ENCODE measurements around the gene PRKAR2B. TPM values are rescaled to one million over a fixed set of nuclear protein-coding genes. Genes with fewer than 3 reads are reported as not detected.
"Not testable (repeated sequence)": the region's sequence is repeated elsewhere in the genome, so short reads cannot be mapped to it uniquely, and the experiment has no call there.

Gene PRKAR2B
- total RNA-seq, 1 donor from 2014 or later: 1.0 TPM

DNA sequence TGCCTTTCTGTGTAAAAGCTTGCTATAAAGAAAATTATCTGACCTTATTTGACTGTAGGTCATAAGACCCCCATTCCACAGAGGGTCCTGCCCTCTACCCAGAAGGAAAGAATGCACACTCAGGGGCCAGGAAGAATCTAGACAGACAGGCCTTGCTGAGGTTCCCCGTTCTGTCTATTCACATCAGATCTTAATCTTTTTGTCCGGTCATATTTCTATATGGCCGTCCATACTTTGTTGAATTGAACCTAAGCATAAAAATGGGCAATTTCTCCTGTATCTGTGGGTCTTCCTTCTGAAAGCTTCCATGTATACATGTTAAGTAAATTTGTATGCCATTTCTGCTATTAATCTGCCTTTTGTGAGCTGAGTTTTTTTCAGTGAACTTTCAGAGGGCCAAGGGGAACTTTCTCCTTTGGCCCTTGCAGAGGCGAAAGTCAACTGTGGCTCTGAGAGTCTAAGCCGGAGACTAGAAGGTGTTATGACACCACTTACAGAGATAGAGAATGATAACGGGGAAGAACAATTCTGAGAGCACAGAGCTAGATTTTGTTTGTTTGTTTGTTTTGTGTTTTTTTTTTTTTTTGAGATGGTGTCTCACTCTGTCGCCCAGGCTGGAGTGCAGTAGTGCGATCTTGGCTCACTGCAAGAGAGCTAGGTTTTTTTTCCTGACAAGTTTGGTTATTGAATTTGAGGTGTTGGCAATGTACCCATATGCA is 11.6 kb upstream of the PRKAR2B start:
- no peak overlapping the region for H3K4me3 Mint-ChIP-seq
- intact Hi-C loops (cut with micrococcal nuclease): no loop called here
- no peak for DNase-seq (ENCODE audit: low spot score)
- no peaks in the 10 kb centered on the region for H3K4me1 Mint-ChIP-seq (ENCODE audit: low read depth)
- no peaks in the 10 kb centered on the region for H3K36me3 Mint-ChIP-seq (ENCODE audit: low read depth)
- H3K27me3 Mint-ChIP-seq (ENCODE audit: insufficient read depth): peaks cover 4% of the 10 kb centered on the region
- no peaks in the 10 kb centered on the region for H3K9me3 Mint-ChIP-seq
- H3K27ac Mint-ChIP-seq: no peak overlapping the region

DNA sequence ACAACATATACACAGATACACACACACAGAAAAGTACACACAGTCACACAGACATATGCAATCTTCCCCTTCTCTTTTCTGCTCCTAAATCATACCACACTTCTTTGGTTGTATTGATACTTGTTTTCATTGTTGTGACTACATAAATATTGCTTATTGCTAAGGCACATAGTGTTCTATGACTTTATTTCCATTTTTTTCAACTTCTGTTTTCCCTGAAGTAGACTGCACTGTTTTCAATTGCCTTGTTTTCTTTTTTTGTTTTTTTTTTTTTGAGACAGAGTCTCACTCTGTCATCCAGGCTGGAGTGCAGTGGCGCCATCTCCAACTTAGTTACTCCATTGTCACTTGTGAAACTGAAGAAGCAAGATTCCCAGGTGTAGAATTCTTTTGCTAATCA is 10.0 kb upstream of the PRKAR2B start:
- intact Hi-C loops (cut with micrococcal nuclease): no loop called here
- Mint-ChIP-seq H3K9me3 (no peaks in the 10 kb centered on the region), H3K27me3 (ENCODE audit: insufficient read depth) (peaks cover 6% of the 10 kb centered on the region), H3K4me1 (ENCODE audit: low read depth) (no peaks in the 10 kb centered on the region), H3K4me3 (no peak overlapping the region), H3K36me3 (ENCODE audit: low read depth) (no peaks in the 10 kb centered on the region), H3K27ac (no peak overlapping the region)
- no peak for DNase-seq (ENCODE audit: low spot score)

DNA sequence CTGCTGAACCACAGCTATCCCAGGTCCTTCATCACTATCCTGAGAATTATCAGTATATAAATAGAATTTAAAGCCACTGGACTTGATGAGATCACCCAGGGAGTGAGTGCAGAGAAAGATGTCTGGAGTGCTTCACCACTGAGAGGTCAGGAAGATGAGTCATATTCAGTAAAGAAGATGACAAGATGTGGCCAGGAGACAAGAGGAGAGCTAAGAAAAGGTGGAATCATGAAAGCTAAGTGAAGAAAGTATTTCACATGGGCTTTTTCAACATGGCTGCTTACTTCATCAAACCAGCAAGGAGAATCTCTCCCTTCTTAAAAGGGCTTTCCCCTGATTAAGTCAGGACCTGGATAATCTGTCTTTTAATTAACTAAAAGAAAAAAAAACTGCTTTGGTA is 9.1 kb upstream of the PRKAR2B start:
- no peaks in the 10 kb centered on the region for H3K36me3 Mint-ChIP-seq (ENCODE audit: low read depth)
- intact Hi-C loops (cut with micrococcal nuclease): no loop called here
- no peaks in the 10 kb centered on the region for H3K9me3 Mint-ChIP-seq
- no peak for DNase-seq (ENCODE audit: low spot score)
- H3K27ac Mint-ChIP-seq: no peak overlapping the region
- H3K27me3 Mint-ChIP-seq (ENCODE audit: insufficient read depth): peaks cover 6% of the 10 kb centered on the region
- no peaks in the 10 kb centered on the region for H3K4me1 Mint-ChIP-seq (ENCODE audit: low read depth)
- no peak overlapping the region for H3K4me3 Mint-ChIP-seq

DNA sequence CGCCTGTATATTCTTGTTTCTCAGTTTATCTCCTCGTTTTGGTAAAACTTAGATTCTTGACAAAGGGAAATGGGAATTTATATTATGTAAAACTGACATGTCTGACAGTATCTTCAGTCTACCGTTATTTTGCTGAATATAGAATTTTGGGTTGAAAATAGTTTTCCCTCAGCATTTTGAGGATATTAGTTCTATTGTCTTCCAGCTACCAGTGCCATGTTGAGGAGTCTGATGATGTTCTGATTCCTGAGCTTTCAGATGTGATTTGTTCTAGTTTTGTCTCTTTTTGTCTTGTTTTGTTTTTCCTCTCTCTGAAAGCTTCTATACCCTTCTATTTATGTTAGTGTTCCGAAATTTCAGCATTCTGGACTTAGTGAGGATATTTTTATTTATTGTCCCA is 8.0 kb upstream of the PRKAR2B start:
- H3K4me1 Mint-ChIP-seq (ENCODE audit: low read depth): no peaks in the 10 kb centered on the region
- H3K27ac Mint-ChIP-seq: no peak overlapping the region
- no peaks in the 10 kb centered on the region for H3K36me3 Mint-ChIP-seq (ENCODE audit: low read depth)
- H3K4me3 Mint-ChIP-seq: no peak overlapping the region
- H3K9me3 Mint-ChIP-seq: no peaks in the 10 kb centered on the region
- peaks cover 6% of the 10 kb centered on the region for H3K27me3 Mint-ChIP-seq (ENCODE audit: insufficient read depth)
- no peak for DNase-seq (ENCODE audit: low spot score)
- intact Hi-C loops (cut with micrococcal nuclease): no loop called here

DNA sequence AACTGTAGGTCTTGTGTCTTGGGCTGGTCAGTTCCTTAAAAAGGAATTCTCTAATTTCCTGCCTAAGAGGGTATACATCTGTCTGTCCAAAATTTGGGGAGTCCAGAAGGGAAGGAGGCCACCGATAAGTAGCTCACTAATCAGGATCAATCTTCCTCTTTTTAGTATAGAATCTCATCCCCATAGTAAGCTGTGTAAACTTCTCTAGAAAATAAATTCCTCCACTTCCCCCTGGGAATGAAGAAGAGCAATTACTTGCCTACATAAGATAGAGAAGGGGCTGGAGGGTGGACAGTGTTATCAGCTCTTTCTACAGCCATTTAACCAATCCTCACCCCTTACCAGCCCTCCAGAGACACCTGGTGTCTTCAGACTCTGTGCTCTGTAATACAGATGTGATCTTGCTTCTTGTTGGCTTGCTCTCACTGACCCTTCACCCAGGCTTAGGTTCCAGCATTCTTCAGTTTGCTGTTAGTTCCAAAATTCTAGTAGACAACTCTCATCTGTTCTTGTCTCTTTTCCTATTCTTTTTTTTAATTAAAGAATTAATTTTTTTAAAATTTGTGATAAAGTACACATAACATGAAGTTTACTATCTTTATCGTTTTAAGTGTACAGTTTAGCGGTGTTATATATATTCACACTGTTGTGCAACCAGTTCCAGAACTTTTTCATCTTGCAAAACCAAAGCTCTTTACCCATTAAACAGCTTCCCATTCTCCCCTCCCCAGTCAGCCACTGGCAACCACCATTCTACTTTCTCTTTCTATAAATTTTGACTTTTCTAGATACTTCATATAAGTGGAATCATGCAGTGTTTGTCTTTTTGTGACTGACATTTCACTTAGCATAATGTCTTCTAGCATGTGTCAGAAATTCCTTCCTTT is 6.5 kb upstream of the PRKAR2B start:
- H3K27me3 Mint-ChIP-seq (ENCODE audit: insufficient read depth): peaks cover 6% of the 10 kb centered on the region
- intact Hi-C loops (cut with micrococcal nuclease): no loop called here
- no peak overlapping the region for H3K4me3 Mint-ChIP-seq
- no peaks in the 10 kb centered on the region for H3K4me1 Mint-ChIP-seq (ENCODE audit: low read depth)
- H3K36me3 Mint-ChIP-seq (ENCODE audit: low read depth): no peaks in the 10 kb centered on the region
- no peak overlapping the region for H3K27ac Mint-ChIP-seq
- no peaks in the 10 kb centered on the region for H3K9me3 Mint-ChIP-seq
- no peak for DNase-seq (ENCODE audit: low spot score)

DNA sequence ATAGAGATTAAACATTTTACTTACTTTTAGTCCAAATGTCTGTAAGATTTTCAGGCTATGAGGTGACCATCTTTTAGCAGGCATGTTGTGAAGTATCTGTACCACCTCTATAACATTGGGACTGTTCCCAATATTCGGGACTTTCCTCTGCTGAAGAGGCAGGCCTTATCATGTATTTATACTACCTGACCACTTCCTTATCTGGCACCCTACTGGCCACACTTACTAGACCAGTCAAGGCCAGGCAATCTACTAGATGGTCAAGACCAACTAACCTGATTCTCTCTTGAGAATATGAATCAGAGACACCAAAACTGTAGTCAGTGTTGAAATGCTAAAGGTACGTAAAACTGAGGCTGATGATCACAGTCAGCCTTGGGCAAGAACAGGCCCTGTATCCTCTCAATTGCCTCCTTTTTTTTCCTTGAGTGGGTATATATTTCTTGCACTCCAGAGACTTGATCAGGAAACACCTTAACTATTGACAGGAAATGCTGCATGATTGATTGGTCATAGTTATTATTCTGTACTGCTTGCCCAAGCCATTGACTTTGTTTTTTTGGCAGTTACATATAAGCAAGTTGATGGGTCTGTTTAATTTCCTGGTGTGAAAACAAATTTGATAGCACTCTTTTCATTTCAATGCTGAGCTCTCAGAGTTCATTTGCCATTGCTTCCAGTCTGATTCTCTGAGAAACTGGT is 5.2 kb upstream of the PRKAR2B start:
- Mint-ChIP-seq H3K4me3 (no peak overlapping the region), H3K4me1 (ENCODE audit: low read depth) (peaks cover 5% of the 10 kb centered on the region), H3K9me3 (no peaks in the 10 kb centered on the region), H3K36me3 (ENCODE audit: low read depth) (no peaks in the 10 kb centered on the region), H3K27ac (no peak overlapping the region), H3K27me3 (ENCODE audit: insufficient read depth) (peaks cover 10% of the 10 kb centered on the region)
- no peak for DNase-seq (ENCODE audit: low spot score)
- intact Hi-C loops (cut with micrococcal nuclease): no loop called here

DNA sequence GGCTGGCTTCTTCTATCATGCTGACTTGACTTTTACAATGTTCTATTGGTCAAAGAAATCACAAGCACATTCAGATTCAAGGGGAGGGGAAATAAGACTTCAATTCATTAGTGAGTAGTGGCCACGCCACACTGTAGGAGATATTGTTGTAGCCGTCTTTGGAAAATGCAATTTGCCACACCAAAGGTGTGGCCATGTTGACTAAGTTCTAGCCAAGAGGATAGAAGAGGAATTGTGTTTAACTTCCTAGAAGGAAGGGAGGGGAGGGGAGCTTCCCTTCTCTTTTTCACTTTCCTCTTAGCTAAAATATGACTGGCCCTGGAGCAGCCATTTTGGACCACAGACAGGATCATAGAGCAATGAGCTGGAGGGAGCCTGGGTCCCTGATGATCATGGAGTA is 3.4 kb upstream of the PRKAR2B start:
- Mint-ChIP-seq H3K27me3 (ENCODE audit: insufficient read depth) (peaks cover 17% of the 10 kb centered on the region), H3K36me3 (ENCODE audit: low read depth) (no peaks in the 10 kb centered on the region), H3K9me3 (no peaks in the 10 kb centered on the region), H3K4me1 (ENCODE audit: low read depth) (peaks cover 13% of the 10 kb centered on the region), H3K27ac (no peak overlapping the region), H3K4me3 (no peak overlapping the region)
- intact Hi-C loops (cut with micrococcal nuclease): no loop called here
- no peak for DNase-seq (ENCODE audit: low spot score)

DNA sequence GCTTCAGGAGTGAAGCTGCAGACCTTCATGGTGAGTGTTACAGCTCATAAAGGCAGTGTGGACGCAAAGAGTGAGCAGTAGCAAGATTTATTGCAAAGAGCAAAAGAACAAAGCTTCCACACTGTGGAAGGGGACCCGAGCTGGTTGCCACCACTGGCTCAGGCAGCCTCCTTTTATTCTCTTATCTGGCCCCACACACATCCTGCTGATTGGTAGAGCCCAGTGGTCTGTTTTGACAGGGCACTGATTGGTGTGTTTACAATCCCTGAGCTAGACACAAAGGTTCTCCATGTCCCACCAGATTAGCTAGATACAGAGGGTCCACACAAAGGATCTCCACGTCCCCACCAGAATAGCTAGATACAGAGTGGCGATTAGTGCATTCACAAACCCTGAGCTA is 2.7 kb upstream of the PRKAR2B start:
- H3K4me1 Mint-ChIP-seq (ENCODE audit: low read depth): peaks cover 13% of the 10 kb centered on the region
- DNase-seq (ENCODE audit: low spot score); H3K9me3 Mint-ChIP-seq; intact Hi-C loops (cut with micrococcal nuclease); H3K36me3 Mint-ChIP-seq (ENCODE audit: low read depth); H3K27ac Mint-ChIP-seq; H3K4me3 Mint-ChIP-seq: not testable (repeated sequence)
- H3K27me3 Mint-ChIP-seq (ENCODE audit: insufficient read depth): peaks cover 22% of the 10 kb centered on the region

DNA sequence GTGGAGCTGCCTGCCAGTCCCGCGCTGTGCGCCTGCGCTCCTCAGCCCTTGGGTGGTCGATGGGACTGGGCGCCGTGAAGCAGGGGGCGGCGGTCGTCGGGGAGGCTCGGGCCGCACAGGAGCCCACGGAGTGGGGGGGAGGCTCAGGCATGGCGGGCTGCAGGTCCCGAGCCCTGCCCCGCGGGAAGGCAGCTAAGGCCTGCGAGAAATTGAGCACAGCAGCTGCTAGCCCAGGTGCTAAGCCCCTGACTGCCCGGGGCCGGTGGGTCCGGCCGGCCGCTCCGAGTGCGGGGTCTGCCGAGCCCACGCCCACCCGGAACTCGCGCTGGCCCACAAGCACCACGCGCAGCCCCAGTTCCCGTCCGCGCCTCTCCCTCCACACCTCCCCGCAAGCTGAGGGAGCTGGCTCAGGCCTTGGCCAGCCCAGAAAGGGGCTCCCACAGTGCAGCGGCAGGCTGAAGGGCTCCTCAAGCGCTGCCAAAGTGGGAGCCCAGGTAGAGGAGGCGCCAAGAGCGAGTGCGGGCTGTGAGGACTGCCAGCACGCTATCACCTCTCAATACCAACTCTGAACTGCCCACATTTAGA is 2.1 kb upstream of the PRKAR2B start:
- DNase-seq (ENCODE audit: low spot score); H3K9me3 Mint-ChIP-seq; intact Hi-C loops (cut with micrococcal nuclease); H3K4me3 Mint-ChIP-seq; H3K36me3 Mint-ChIP-seq (ENCODE audit: low read depth); H3K27ac Mint-ChIP-seq: not testable (repeated sequence)
- peaks cover 28% of the 10 kb centered on the region for H3K27me3 Mint-ChIP-seq (ENCODE audit: insufficient read depth)
- peaks cover 13% of the 10 kb centered on the region for H3K4me1 Mint-ChIP-seq (ENCODE audit: low read depth)

DNA sequence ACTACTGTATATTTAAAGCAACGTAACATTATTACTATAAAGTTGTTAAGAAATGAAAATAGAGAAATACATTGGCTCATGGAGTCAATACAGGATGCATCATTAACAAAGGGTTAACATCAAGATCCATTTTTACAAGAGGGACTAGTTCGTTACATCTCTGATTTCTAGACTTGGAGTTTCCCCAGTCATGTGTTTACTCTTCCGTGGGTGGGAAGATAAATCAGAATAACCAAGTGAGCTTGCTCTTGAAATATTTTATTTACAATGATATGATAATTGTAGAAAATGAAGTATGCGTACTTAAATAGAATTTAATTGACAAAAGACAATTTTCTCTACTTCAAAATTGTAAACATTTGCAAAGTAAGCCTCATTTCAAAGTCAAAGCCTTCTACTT is 1.0 kb upstream of the PRKAR2B start:
- no peak for DNase-seq (ENCODE audit: low spot score)
- intact Hi-C loops (cut with micrococcal nuclease): no loop called here
- Mint-ChIP-seq H3K9me3 (no peaks in the 10 kb centered on the region), H3K36me3 (ENCODE audit: low read depth) (no peaks in the 10 kb centered on the region), H3K27ac (no peak overlapping the region), H3K27me3 (ENCODE audit: insufficient read depth) (peaks cover 39% of the 10 kb centered on the region), H3K4me1 (ENCODE audit: low read depth) (peaks cover 13% of the 10 kb centered on the region), H3K4me3 (peak overlapping the region; percentile 77)

DNA sequence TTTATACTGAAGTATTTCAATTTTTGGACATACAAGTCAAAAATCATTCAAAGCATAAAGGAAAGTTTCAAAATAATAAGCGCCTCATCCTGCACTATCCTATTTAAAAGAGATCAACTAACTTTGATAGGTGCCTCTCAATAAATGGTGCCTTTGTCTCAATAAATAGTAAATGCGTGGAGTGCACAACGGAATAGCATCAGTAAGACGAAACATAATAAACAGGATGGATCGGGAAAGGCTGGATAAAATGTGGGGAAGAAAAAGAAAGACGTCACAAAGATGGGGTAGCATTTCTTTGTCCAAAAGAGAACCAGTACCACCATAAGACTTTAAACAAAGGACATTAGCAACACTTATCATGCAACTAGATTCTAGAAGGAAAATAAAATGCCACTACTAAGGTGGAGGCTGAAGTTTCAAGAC is 571 bp upstream of the PRKAR2B start:
- H3K9me3 Mint-ChIP-seq: no peaks in the 10 kb centered on the region
- peaks cover 13% of the 10 kb centered on the region for H3K4me1 Mint-ChIP-seq (ENCODE audit: low read depth)
- H3K36me3 Mint-ChIP-seq (ENCODE audit: low read depth): no peaks in the 10 kb centered on the region
- peak overlapping the region; percentile 77 for H3K4me3 Mint-ChIP-seq
- intact Hi-C loops (cut with micrococcal nuclease): no loop called here
- no peak for DNase-seq (ENCODE audit: low spot score)
- no peak overlapping the region for H3K27ac Mint-ChIP-seq
- H3K27me3 Mint-ChIP-seq (ENCODE audit: insufficient read depth): peaks cover 40% of the 10 kb centered on the region

DNA sequence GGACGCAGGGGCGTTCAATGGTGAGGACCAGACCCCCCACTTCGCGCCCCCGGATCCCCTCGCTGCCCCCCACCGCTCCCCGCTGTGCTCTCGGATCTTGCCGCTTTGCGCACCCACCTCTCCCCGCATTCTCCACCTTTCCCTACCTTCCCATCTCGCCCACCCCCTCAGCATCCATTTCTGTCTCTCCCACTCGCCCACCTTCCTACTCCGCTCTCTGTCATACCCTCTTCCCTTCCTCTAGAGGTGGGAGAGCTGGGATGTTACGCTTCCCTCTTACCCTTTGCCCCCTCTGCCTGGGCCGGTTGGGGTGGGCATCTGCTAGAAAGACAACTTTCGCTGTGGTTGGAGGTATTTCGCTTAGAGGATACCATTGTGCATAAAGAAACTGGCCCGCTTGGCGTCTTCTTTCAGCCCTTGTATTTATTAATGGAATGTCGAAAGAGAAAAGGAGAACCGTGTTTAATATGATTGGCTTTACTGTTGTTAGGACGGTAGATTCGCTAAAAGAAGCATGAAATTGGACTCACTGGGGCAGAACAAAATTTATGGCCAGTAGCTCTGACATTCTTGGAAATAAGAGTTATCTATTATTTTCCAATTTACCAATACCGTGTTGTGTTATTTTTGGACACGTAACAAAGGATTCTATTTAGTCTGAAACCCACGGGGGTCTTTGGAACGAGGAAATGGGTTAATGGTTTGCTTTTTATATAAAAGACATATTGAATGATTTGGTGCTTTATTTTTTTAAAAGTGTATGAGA is 873 bp downstream of the PRKAR2B start:
- intact Hi-C loops (cut with micrococcal nuclease): loop anchor here (5.0 kb wide), 3 partner anchors 122 to 253 kb away; partner anchors contain the start of genes HBP1 and PIK3CG
- peak overlapping the region; percentile 88 for H3K4me3 Mint-ChIP-seq
- H3K9me3 Mint-ChIP-seq: no peaks in the 10 kb centered on the region
- H3K36me3 Mint-ChIP-seq (ENCODE audit: low read depth): no peaks in the 10 kb centered on the region
- H3K4me1 Mint-ChIP-seq (ENCODE audit: low read depth): peaks cover 13% of the 10 kb centered on the region
- peak overlapping the region; percentile 53 for H3K27ac Mint-ChIP-seq
- no peak for DNase-seq (ENCODE audit: low spot score)
- peaks cover 47% of the 10 kb centered on the region for H3K27me3 Mint-ChIP-seq (ENCODE audit: insufficient read depth)

Data from activated T-helper 1 cell treated with anti-CD3 and anti-CD28 coated beads, Interleukin-12 subunit alpha, Interleukin-12 subunit beta, Interleukin-2, Interleukin-4 antibody, amounts not matched to agents 30 ng/mL and 10 ng/mL and 1 ng/mL, durations not matched to agents 14 hours and 24 hours and 36 hours (primary cell).